GM06990 (cell line): ENCODE results near the gene ELN.
"Not testable (repeated sequence)": the region's sequence is repeated elsewhere in the genome, so short reads cannot be mapped to it uniquely, and the experiment has no call there.

Experiments used
- DNase-seq: peaks from one replicate; pipeline ENCODE4 v3.0.0-alpha.2; 2011; ENCODE audit not compliant: insufficient read length; ENCODE audit errors: extremely low read depth
- H3K27me3 ChIP-seq: replicated peaks from 2 replicates; pipeline ENCODE4 v1.6.0; 2011; ENCODE audit warnings: low read length; ENCODE audit not compliant: control insufficient read depth, insufficient read depth
- H3K36me3 ChIP-seq: 2 replicates; pipeline ENCODE4 v1.5.1; 2011; ENCODE audit warnings: low read length; ENCODE audit not compliant: control insufficient read depth, insufficient read depth
- H3K4me3 ChIP-seq: replicated peaks from 2 replicates; pipeline ENCODE4 v1.5.1; 2011; ENCODE audit warnings: low read depth, mild to moderate bottlenecking, control low read depth, low read length
- CTCF ChIP-seq: IDR thresholded peaks from 2 replicates; pipeline ENCODE4 v1.5.1; 2011; ENCODE audit warnings: low read length, control low read depth, mild to moderate bottlenecking, inconsistent platforms; ENCODE audit not compliant: insufficient read depth, poor library complexity, severe bottlenecking

The ELN gene

GRCh38 chr7:74010407-74010806 lies 17.6 kb upstream of the ELN start:
- no peak for TF ChIP-seq CTCF
- no peak for DNase-seq
- Histone ChIP-seq H3K36me3 (no peaks in the 10 kb centered on the region), H3K4me3 (no peak overlapping the region), H3K27me3 (no peaks in the 10 kb centered on the region)

GRCh38 chr7:74011421-74011820 lies 16.6 kb upstream of the ELN start:
- not testable (repeated sequence) for H3K36me3 ChIP-seq, DNase-seq, H3K4me3 ChIP-seq, H3K27me3 ChIP-seq

- Histone ChIP-seq H3K4me3 (no peak overlapping the region), H3K36me3 (no peaks in the 10 kb centered on the region), H3K27me3 (no peaks in the 10 kb centered on the region; the same call in 1 of the 2 replicates)
- peak; percentile 88 for DNase-seq
- TF ChIP-seq CTCF, result no peak
These were observed 15.1 kb upstream of the ELN start for GRCh38 chr7:74012842-74013249.

- DNase-seq, result no peak
- Histone ChIP-seq H3K36me3 (no peaks in the 10 kb centered on the region), H3K4me3 (no peak overlapping the region), H3K27me3 (no peaks in the 10 kb centered on the region; the same call in 1 of the 2 replicates)
- TF ChIP-seq CTCF, result no peak
These were observed 14.3 kb upstream of the ELN start for GRCh38 chr7:74013539-74014272.

- Histone ChIP-seq H3K36me3 (no peaks in the 10 kb centered on the region), H3K4me3 (no peak overlapping the region), H3K27me3 (no peaks in the 10 kb centered on the region; the same call in 1 of the 2 replicates)
- no peak for TF ChIP-seq CTCF
- DNase-seq, result no peak
These were observed 13.0 kb upstream of the ELN start for GRCh38 chr7:74014931-74015330.

- Histone ChIP-seq H3K27me3 (no peaks in the 10 kb centered on the region; the same call in 1 of the 2 replicates), H3K36me3 (no peaks in the 10 kb centered on the region), H3K4me3 (no peak overlapping the region)
- DNase-seq, result no peak
- no peak for TF ChIP-seq CTCF
These were observed 12.3 kb upstream of the ELN start for GRCh38 chr7:74015670-74016069.
